ENCODE measurements around the gene DDX1.

Gene DDX1

DNA sequence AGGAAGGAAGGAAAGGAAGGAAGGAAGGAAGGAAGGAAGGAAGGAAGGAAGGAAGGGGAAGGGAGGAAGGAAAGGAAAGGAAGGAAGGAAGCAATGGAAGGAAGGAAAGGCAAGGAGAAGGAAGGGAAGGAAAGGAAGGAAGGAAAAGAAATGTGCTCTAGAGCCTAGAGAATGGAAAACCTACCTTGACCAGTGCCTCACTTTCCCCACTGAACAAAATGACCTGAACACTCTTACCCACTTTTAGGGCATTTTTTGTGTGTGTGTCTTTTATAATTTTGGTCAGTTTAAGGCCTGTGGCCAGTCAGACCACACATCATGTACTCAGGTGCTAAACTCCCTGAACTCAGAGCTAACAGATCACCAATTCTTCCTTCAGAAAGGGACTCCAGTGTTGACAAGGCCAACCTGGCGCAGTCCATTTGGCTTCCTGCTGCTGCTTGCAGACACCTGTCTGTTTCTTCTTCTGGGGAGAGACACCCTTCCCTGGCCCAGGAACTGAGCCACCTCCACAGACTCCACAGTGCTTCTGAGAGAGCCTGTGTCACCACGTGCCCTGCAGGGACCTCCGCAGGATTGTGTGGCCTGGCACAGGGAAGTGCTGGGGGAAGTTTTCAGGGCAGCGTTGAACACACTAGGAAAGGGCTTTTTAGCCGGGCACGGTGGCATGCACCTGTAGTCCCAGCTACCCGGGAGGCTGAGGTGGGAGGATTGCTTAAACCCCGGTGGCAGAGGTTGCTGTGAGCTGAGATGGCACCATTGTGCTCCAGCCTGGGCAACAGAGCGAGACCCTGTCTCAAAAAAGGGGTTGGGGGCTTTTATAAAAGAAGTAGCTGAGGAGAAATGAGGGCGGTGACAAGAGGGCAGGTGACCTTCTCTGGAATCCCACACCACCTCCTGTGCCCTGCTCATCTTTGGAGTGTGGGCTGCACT, 57.2 kb downstream of the DDX1 start:
- no peak overlapping the region for H3K4me3 ChIP-seq (replicated peaks in 1 of 2; ENCODE audit: low read depth in 2 of 2, low read length in 2 of 2)
- TF ChIP-seq, protein P1, sequence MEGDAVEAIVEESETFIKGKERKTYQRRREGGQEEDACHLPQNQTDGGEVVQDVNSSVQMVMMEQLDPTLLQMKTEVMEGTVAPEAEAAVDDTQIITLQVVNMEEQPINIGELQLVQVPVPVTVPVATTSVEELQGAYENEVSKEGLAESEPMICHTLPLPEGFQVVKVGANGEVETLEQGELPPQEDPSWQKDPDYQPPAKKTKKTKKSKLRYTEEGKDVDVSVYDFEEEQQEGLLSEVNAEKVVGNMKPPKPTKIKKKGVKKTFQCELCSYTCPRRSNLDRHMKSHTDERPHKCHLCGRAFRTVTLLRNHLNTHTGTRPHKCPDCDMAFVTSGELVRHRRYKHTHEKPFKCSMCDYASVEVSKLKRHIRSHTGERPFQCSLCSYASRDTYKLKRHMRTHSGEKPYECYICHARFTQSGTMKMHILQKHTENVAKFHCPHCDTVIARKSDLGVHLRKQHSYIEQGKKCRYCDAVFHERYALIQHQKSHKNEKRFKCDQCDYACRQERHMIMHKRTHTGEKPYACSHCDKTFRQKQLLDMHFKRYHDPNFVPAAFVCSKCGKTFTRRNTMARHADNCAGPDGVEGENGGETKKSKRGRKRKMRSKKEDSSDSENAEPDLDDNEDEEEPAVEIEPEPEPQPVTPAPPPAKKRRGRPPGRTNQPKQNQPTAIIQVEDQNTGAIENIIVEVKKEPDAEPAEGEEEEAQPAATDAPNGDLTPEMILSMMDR (IDR thresholded peaks at IDR 0.05; ENCODE audit: low read depth, low read length) = no peak
- DNase-seq (ENCODE audit: low read depth in 2 of 2) = no peak

DNA sequence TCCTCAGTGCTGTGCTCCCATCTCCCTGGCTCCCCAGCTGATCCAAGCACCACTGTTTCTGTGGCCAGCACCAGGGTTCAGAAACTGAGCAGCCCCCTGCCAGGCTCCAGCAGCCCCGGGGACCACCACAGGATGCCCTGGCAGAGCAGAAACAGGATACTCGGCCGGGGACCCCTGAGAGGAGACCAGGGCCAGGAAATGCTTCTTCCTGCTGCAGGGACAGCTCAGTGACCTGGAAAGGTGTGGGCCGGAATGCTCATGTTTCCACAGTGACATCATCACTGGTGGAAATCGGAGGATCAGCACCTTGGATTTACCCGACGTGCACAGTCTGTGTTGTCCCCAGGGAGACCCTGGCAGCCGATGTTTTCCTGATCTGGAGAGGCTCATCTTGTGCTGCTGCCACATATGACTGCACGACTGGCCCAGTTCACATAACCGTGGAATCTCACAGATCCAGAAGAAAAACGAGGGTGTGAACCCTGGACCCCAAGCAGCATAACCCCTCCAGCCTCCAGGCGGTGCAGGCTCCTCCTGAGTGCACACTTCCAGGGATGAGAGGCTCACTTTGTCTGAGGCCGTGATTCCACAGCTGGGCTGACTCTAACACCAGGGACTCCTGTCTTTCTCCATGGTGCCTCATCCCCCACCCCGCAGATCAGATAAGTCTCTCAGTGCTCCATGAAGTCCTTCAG, 58.0 kb downstream of the DDX1 start:
- DNase-seq (ENCODE audit: low read depth in 2 of 2) = no peak
- TF ChIP-seq, protein P1 (IDR thresholded peaks at IDR 0.05; ENCODE audit: low read depth, low read length) = no peak
- H3K4me3 ChIP-seq (replicated peaks in 1 of 2; ENCODE audit: low read depth in 2 of 2, low read length in 2 of 2) = no peak overlapping the region

DNA sequence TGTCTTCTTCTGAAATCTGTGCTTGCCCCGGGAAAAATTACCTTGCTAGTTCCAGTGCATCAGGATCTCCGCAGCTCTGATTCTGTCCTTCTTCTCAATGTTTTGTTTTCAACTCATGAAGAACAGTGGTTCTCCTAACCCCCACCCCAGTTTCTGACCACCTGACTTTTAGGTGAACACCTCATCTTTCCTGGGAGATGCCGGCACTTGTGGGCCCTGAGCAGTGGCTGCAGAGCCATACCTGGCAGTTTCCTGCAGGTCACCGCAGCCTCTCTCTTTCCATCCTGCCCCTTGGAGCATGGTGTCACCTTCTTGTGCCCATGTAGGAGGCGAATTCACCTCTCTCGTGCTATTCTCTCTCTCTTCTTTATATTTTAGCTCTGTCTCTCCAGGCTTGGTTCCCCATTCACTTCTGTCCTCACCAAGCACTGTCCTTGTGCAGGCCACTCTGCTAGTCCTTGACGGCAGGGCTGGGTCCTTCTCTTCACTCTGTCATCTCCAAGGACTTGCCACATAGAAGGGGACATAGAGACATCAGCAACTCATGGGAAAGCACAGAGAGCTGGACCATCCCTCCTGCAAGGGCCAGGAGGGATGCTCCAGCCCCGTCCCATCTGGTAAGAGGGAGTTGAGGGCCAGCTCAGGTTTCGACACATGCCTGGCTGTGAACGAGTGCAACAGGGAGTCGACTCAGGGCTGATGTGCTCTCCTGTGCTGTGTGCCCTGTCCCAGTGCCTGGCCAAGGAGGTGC, 59.1 kb downstream of the DDX1 start:
- TF ChIP-seq, protein P1 (IDR thresholded peaks at IDR 0.05; ENCODE audit: low read depth, low read length) = no peak
- no peak overlapping the region for H3K4me3 ChIP-seq (replicated peaks in 1 of 2; ENCODE audit: low read depth in 2 of 2, low read length in 2 of 2)
- DNase-seq (ENCODE audit: low read depth in 2 of 2) = no peak

DNA sequence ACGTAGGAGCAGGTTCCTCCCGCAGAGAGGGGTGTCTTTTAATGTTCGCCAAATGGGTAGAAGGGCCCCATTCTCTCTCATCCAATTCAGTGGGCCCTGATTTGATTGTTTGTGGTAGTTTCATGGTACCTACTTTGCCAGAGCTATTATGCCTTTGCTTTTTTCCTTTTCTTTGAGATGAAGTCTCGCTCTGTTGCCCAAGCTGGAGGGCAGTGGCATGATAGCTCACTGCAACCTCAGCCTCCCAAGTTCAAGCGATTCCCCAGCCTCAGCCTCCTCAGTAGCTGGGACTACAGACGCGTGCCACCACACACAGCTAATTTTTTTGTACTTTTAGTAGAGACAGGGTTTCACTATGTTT, 59.7 kb downstream of the DDX1 start:
- H3K4me3 ChIP-seq (replicated peaks in 1 of 2; ENCODE audit: low read depth in 2 of 2, low read length in 2 of 2) = no peak overlapping the region
- TF ChIP-seq, protein P1 (IDR thresholded peaks at IDR 0.05; ENCODE audit: low read depth, low read length) = no peak
- no peak for DNase-seq (ENCODE audit: low read depth in 2 of 2)

DNA sequence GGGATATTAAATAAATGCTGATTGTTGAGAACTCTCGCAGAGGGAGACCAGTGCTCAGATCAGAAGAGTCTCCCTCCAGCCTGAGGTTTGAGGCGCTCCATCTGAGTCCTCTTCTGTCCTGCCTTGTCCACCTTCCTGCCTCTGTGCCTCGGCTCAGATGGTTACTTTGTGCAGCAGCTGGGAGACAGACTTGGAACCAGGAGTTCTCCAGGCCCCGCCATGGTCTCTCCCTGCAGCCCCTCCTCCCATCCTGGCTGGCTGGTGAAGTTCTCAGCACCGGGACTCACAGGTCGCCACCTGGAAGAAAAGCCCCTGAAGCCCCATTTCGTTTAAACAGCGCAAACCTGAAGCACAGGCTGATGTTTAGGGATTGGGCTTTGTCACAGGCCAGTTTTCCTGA, 60.6 kb downstream of the DDX1 start:
- TF ChIP-seq, protein P1 (IDR thresholded peaks at IDR 0.05; ENCODE audit: low read depth, low read length) = no peak
- DNase-seq (ENCODE audit: low read depth in 2 of 2) = no peak
- H3K4me3 ChIP-seq (replicated peaks in 1 of 2; ENCODE audit: low read depth in 2 of 2, low read length in 2 of 2) = no peak overlapping the region

DNA sequence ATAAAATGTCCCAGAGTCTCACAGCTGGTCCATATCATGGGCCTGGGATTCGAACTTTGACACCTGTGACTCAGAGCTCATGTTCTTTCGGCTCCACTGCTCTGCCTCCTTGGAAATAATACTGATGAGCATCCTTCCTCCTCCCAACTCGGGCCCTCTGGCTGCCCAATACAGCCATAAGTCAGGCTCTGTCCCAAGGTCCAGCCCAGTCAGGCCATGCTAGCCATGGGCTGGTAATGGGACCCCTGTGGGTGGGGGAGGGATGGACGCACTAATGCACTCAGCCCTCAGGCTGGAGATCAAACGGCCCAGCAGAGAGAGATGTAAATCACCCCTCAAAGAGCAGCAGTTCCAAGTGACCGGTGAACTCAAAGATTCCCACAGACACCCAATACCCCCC, 61.1 kb downstream of the DDX1 start:
- DNase-seq (ENCODE audit: low read depth in 2 of 2) = no peak
- TF ChIP-seq, protein P1 (IDR thresholded peaks at IDR 0.05; ENCODE audit: low read depth, low read length) = no peak
- H3K4me3 ChIP-seq (replicated peaks in 1 of 2; ENCODE audit: low read depth in 2 of 2, low read length in 2 of 2) = no peak overlapping the region
